HG02943 (cell line): ENCODE data around the gene MRPL21.

ENCODE experiments used
- ATAC-seq: cut with Tn5 transposase; IDR thresholded peaks from one replicate; pipeline ENCODE4 v1.9.1; 2021; ENCODE audit warnings: mild to moderate bottlenecking, low read depth, moderate library complexity; ENCODE audit not compliant: unreplicated experiment

Gene MRPL21

DNA sequence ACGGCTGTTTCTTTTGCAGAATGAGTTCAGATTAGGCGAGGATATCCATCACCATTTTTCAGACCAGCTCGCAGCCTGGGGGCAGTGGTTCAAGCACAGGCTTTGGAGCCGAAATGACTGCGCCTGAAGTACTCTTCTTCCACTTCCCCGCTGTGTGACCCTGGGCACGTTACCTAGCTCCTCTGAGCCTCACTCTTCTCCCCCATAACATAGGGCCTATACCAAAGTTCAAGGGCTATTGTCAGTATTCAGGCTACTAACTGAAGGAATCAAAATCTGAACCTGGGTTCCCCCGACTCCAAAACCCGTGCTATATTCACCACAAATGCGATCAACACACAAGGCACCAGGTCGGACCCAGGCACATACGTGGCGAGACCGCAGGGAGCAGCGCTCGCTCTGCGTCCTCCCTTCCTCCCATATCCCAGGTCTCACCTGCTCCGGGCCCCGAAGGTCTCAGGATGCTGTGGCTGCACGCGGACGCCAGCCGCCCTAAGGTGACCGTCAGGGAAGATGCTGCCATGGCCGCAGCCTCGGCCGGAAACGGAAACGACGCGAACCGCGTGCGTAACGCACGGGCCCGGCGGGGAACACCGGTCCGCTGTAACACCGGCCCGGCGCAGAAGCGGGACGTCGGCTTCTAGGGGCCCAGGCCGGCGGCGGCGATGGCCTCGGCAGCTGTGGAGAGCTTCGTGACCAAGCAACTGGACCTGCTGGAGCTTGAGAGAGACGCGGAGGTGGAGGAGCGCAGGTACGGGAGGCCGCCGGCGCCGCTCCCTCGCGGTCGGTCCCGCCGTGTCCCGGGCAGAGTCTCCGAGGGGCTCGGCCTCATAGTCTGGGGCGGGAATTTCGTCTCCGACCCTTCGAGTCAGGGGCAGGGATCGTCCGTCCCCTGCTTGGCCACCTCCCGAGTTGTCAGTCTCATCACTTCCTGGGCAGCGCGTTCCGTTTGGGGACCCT is at the start of gene MRPL21, which contains the start of gene IGHMBP2:
Gene MRPL21 (minus strand): TSS at position 545 of the 960 bp plus-strand sequence. CDS start 22 bp downstream, at position 523.
Gene IGHMBP2 (plus strand): TSS at position 604 of the 960 bp plus-strand sequence. CDS start 62 bp downstream, at position 666.
- peak; percentile 56 for ATAC-seq

DNA sequence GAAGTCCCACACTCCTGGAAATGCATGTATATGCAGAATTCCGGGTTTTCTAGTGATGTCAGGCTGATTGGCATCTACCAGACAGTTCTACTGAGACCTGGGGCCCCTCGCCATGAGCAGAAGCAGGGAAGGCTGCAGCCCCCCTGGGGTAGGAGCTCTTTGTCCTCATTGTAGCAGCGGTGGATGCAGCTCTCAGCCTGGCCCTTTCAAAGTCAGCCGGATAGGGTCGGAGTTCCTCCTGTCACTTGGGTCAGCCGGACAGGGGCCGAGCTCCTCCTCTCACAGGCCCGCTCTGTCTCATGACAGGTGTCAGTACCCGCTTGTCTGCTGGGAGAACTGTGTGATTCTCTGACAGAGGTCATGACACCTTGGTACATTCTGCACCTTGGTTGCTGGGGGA is 47.1 kb upstream of the MRPL21 start:
- ATAC-seq: no peak

DNA sequence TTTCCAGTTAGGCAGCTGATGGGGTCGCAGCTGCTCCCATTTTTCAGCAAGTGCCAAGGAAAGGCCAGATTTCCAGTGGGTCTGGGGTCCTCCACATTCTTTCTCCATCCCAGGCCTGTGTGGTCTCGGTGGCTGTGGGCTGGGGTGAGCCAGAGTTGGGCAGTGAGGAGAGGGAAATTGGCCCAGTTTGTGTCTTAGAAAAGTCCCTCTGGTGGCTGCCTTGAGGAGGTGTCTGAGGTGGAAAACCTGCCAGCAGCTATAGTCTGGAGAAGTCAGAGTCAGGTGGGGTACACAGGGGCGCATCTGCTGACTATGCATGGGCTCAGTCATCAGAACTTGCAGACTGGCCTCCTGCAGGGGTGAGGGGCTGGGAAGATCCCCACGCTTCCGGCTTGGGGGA is 46.6 kb upstream of the MRPL21 start:
- no peak for ATAC-seq

DNA sequence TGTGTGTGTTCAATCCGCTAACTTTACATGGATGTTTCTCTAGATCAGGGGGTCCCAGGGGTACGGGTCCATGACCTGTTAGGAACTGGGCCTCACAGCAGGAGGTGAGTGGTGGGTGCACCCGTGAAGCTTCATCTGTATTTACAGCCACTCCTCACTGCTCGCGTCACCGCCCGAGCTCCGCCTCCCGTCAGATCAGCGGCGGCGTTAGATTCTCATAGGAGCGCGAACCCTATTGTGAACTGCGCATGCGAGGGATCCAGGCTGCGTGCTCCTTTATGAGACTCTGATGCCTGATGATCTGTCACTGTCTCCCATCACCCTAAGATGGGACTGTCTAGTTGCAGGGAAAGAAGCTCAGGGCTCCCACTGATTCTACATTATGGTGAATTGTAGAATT is 45.3 kb upstream of the MRPL21 start:
- ATAC-seq: no peak

DNA sequence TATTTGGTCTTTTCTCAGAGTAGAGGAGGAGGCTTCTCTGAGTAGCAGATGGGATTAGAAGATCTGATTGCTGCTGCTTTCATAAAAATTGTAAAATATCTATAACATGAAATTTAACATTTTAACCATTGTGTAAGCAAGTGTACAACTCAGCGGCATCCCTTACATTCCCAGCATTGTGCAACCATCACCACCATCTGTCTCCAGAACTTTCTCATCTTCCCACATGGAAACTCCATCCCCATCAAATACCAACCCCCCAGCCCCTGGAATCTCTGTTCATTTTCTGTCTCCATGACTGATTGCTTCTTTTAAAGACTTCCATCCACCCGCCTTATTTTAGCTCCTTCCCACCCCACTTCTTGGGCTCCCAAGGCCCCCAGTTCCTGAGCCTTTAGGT is 44.9 kb upstream of the MRPL21 start:
- no peak for ATAC-seq

DNA sequence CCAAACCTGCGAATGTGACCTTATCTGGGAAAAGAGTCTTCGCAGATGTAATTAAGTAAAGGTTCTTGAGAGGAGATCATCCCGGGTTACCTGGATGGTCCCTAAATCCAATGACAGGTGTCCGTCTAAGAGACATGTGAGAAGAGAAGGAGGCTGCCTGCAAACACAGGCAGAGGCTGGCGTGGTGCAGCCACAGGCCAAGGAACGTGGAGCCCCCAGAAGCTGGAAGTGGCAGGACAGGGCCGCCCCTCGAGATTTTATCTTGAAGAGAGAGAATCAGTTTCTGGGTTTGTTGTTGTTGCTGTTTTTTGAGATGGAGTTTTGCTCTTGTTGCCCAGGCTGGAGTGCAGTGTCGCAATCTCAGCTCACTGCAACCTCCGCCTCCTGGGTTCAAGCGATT is 43.5 kb upstream of the MRPL21 start:
- ATAC-seq: no peak

DNA sequence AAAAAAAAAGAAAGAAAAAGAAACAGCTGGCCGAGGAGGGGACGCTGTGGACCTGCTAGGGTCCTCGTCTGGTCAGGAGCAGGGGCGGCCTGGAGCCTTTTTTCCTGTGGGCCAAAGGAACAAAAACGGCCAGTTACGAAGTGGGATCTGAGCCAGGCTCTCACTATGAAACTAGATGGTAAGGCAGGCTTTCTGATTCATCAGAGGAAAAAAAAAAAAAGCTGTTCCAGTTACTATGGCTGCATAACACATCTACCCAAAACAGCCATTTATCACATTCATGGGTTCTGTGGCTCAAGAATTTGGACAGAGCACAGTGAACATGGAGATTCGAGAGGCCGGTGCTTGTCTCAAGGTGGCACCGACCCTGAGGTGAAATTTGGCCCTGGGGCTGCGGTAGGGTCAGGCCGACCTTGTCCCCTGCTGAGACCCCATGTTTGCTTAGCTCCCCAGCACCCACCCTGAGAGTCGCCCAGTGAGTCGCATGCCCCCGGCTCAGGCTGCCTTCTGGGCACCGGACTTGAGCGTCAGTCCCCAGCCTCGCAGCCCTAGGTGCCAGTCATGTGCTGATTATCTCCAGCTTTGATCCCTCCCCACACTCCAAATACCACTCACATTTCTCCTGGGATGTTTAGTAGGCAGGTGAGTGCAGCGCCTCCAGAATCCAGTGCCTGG is 42.9 kb upstream of the MRPL21 start:
- ATAC-seq: no peak

DNA sequence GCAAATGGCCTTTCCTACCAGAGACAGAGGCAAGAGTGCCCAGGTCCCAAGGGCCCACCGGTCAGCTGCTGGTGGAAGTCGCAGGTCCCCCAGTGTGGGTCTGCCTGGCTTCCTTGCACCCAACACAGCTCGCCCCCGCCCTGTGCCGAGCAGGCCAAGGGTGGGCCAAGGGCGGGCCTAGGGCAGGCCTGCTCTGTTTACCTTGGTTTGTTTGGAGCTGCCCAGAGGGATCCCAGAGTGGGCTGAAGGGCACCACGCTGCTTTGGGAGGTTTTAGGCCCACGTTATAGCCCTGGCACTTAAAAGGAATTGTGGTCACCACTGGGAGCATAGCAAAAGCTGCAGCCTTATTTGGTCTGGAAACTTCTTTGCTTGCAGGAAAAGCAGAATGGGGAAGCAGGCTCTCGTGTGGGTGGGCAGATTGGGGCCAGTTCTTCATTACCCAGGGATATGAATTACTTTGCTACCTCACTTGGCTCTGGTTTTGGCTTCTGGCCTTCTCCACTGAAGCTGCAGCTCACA is 39.2 kb upstream of the MRPL21 start:
- no peak for ATAC-seq

DNA sequence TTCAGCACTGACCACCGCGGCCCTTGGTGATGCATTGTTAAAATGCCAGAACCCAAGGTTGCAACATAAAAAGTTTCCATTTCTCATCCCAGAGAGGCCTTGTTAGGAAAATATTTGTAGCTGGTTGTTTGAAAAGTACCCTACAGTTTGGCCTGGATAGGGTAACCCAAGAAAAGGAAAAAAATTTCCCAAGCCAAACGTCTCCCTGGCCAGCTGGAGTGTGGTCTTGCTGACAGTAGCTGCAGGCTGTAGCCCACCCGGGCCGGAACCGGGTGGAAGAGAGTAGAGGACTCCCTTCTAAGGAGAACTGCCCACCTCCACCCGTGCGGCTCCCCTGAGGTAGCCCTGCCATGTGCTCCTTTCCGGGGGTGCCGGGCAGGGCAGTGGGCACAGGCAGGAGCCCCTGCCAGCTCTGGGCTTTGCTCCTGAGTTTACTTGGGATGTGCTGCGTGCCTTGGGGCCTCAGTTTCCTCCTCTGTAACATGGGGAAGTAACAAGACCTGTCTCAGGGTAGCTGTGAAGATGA is 38.5 kb upstream of the MRPL21 start:
- no peak for ATAC-seq

DNA sequence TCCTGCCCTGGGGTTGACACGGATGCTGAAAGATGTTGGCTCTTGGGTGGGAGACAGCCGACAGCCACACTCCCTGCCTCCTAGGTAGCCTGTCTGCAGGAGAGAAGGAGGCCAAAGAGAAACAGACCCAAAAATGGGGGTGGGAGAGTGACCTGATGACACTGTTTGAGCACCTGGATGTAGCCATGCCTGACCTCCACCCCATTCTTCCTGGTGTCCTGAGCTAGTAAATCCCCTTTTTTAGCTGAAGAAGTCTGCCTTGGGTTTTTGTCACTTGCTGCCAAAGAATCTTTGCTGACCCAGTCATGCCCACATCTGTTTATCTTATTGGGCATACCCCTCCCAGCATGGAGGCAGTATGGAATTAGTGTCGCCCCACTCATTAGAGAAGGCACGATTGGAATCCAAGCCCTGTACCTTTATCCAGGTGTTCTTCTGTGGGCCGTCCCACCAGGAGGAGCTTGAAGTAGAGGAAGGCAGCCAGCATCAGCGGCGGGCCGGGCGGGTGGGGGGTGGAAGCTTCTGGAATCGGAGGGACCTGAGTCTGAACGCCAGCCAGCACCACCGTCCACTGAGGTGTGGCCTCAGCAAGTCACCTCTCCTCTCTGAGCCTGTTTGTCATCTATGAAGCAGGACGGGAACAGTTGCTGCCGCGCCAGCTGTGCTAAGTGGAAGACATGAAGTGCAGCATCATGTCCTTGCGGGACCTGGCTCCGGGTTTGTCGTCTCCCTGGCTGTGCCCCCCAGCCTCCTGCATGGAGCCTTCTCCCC is 37.9 kb upstream of the MRPL21 start:
- ATAC-seq: no peak

DNA sequence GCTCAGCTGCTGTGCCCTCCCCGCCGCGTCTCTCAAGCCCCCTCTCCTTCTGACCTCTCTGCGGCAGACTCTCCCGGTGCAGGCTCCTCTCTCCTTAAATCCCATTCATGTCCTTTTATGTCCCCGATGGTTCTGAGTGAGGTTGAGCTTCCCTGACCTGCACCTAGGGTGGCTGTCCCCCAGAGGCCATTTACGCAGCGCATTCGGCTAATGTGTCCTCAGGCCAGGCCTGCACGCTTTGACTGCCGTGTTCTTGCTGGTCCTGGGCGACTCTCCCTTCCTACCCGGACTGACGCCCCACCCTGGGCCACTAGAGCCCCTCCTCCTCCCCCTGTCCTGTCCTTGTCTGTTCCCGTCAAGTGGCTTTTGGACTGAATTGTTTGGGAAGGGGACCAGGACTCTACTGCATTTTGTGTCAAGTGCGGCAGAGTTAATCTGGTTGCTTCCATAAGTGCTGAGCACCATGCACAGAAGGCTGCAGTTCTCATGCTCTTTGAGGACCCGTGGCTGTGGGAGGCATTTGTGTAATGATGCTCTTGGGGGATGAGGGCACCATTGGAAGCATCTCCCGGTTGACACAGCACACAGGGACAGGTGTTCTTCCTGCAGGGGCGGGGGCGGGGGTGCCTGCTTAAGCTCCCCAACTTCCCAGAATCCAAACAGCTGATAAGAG is 37.2 kb upstream of the MRPL21 start:
- ATAC-seq: no peak

DNA sequence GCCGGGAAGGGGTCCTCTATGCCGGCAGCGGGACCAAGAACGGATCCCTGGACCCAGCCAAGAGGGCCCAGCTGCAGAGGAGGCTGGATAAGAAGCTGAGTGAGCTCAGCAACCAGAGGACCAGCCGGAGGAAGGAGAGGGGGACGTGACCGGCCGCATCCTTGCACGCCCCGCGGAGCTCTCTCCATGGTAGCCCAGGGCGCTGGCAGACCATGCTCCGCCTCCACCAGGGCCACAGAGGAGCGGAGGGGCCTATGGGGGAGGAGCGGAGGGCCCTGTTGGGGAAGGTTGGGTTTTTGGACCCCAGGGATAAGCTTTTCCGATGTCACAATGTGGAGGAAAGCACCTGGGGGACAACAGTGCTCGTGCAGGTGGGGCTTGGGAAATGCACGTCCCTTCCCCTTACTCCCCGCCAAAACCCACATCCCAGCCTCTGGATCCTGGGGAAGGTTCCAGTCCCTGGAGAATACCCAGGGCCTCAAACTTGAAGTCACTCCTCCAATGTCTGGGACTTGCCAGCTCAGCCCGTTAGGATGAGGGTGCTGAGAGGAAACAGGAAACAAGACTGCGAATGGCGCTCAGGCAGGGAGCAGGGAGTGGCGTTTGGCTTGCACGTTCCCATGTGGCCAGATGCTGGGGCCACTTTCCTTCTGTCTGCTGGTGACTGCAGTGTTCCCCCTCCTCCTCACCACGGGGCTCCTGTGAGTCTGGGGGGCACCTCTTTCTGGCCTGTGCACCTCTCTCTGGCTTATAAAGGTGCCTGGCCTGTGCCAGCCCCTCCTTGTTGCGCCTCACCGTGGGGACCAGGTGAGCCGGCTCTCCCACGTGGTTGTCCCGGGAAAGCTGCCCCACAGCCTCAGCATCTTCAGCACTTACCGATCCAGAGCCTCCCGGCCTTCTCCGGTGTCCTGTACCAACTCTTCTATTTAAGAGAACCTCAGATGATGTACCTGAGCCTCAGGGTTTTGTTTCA is 36.2 kb upstream of the MRPL21 start:
- no peak for ATAC-seq

DNA sequence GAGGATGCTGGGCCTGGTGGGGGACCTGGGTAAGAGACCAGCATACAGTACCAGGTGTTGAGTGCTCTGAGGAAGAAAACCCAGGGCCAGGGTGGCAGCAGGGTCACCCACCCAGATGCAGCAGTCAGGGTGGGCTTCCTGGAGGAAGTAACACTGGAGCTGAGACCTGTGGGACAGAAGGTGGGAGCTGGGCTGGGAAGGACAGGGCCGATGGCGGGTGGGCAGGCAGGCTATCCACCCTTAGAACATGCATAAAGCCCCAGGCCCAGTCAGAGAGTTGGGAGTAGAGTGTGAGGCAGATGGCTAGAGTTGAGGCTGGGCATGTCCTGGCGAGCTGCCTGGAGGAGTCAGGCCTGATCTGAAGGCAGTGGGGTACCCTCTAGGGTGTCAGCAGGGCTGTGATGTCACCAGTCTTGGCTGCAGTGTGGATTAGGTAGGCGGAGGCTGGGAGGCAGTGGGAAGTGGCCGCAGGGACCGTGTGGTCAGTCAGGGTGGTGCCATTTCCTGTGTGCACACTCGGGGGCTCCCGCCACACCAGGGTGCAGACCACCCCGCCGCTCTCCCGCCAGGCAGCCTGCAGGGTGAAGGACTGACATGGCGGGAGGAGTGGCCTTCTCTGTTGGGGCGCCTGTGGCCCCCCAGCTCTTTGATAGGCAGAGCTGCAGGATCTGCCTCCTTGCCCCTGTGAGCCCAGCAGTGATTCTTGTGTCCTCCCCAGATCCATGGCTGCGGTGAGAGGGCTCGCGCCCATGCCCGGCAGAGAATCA is 35.4 kb upstream of the MRPL21 start:
- no peak for ATAC-seq

DNA sequence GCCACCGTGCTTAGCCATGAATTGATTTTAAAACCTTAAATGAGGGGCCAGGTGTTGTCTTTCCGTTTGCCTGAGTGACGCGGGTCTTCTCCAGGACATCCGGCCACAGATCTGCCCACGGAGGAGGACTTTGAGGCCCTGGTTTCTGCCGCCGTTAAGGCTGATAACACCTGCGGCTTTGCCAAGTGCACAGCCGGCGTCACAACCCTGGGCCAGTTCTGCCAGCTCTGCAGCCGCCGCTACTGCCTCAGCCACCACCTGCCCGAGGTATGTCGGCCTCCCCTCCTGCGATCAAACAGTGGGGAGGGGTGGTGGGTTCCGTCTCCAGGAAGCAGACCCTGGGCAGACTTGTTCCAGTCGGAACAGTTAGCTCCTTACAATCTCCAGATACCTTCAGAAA is 34.5 kb upstream of the MRPL21 start:
- ATAC-seq: no peak

DNA sequence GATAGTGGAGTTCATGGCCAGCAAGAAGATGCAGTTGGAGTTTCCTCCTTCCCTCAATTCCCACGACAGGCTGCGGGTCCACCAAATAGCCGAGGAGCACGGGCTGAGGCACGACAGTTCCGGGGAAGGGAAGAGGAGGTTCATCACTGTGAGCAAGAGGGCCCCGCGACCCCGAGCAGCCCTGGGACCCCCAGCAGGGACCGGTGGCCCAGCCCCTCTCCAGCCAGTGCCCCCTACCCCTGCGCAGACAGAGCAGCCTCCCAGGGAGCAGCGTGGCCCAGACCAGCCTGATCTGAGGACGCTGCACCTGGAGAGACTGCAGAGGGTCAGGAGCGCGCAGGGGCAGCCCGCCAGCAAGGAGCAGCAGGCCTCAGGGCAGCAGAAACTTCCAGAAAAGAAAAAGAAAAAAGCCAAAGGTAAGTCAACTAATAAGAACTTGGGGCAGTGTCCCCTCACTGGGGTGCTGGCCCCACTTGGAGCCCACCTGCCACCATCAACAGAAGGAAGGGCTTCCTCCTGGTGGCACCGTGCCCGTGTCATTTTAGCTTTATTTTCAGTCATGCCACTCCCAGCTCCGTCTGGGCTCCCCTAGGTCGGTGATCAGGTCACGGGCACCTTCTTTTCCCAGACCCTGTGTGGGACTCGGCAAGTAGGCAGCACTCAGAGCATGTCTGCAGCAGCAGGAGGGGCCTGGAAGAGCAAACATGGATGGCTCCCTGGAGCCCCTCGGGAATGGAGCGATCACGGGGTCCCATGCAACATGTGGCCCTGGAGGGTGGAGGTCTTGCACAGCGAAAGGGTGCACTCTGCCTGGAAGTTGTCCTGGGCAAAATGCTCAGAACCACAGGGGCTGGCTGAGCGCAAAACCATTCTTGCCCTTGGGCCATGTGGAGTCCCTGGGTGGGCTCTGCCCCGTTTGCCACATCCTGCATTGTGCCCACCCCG is 33.3 kb upstream of the MRPL21 start:
- ATAC-seq: no peak

DNA sequence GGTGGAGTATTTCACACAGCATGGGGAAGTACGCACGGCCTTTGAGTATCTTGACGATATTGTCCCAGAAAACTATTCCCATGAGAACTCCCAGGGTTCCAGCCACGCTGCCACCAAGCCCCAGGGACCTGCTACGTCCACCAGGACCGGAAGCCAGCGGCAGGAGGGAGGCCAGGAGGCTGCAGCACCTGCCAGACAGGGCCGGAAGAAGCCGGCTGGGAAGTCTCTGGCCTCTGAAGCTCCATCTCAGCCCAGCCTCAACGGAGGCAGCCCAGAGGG is 32.7 kb upstream of the MRPL21 start:
- no peak for ATAC-seq
